HG02981 (cell line): ENCODE data around the gene UBE2J2.
"Not testable (repeated sequence)": the region's sequence is repeated elsewhere in the genome, so short reads cannot be mapped to it uniquely, and the experiment has no call there.

ENCODE experiments used
- ATAC-seq: cut with Tn5 transposase; IDR thresholded peaks from one replicate; pipeline ENCODE4 v1.9.1; 2021; ENCODE audit warnings: mild to moderate bottlenecking, moderate library complexity; ENCODE audit not compliant: unreplicated experiment

The UBE2J2 gene

GRCh38 chr1:1273512-1274298 lies at the start of gene UBE2J2:
Gene UBE2J2 (minus strand): TSS chr1:1273854. CDS start chr1:1267992, 5,862 bp downstream.
- peak; percentile 79 for ATAC-seq

- ATAC-seq: no peak
Measured at GRCh38 chr1:1322952-1323351, 49.3 kb upstream of the UBE2J2 start.

GRCh38 chr1:1322418-1322817 lies 48.8 kb upstream of the UBE2J2 start:
- no peak for ATAC-seq

GRCh38 chr1:1321477-1321876 lies 47.8 kb upstream of the UBE2J2 start:
- no peak for ATAC-seq

GRCh38 chr1:1320666-1321448 lies 47.2 kb upstream of the UBE2J2 start:
- no peak for ATAC-seq

- ATAC-seq: no peak
Measured at GRCh38 chr1:1319646-1319941, 45.9 kb upstream of the UBE2J2 start.

GRCh38 chr1:1318777-1319645 lies 45.4 kb upstream of the UBE2J2 start:
- no peak for ATAC-seq

GRCh38 chr1:1318131-1318652 lies 44.5 kb upstream of the UBE2J2 start:
- no peak for ATAC-seq

- no peak for ATAC-seq
Measured at GRCh38 chr1:1317420-1317819, 43.8 kb upstream of the UBE2J2 start.

GRCh38 chr1:1316199-1316598 lies 42.5 kb upstream of the UBE2J2 start:
- ATAC-seq: not testable (repeated sequence)

- no peak for ATAC-seq
Measured at GRCh38 chr1:1315435-1315954, 41.8 kb upstream of the UBE2J2 start.

GRCh38 chr1:1314678-1315335 lies 41.2 kb upstream of the UBE2J2 start:
- no peak for ATAC-seq

- no peak for ATAC-seq
Measured at GRCh38 chr1:1314237-1314586, 40.6 kb upstream of the UBE2J2 start.

- no peak for ATAC-seq
Measured at GRCh38 chr1:1313500-1314236, 40.0 kb upstream of the UBE2J2 start.

- ATAC-seq: no peak
Measured at GRCh38 chr1:1312450-1313314, 39.0 kb upstream of the UBE2J2 start.

GRCh38 chr1:1311107-1312104 lies 37.8 kb upstream of the UBE2J2 start:
- ATAC-seq: no peak

- ATAC-seq: no peak
Measured at GRCh38 chr1:1310476-1311053, 36.9 kb upstream of the UBE2J2 start.

- ATAC-seq: no peak
Measured at GRCh38 chr1:1310109-1310385, 36.4 kb upstream of the UBE2J2 start.
